HEK293T (cell line): ENCODE results near the gene LMX1B.

Experiments used
- CTCF ChIA-PET: fragments of 350-600 bp; formaldehyde crosslinking; extraction: SDS; loops from one replicate; lab custom pipeline; 2021; ENCODE audit warnings: antibody characterized with exemption, inconsistent platforms; lab: Yijun Ruan, JAX
- POLR2A ChIA-PET: fragments of 350-600 bp; formaldehyde crosslinking; extraction: SDS; loops from one replicate; lab custom pipeline; 2020; ENCODE audit warnings: antibody characterized with exemption, inconsistent platforms; lab: Yijun Ruan, JAX
- DNase-seq: peaks from one replicate; pipeline ENCODE4 v3.0.0; 2012; ENCODE audit warnings: mixed read lengths; ENCODE audit errors: extremely low spot score
- ARNT ChIP-seq: fragments of 450-650 bp; IDR thresholded peaks from 2 replicates; pipeline ENCODE4 v1.6.1; 2017; ENCODE audit warnings: mild to moderate bottlenecking
- BHLHE40 ChIP-seq: fragments of 450-650 bp; IDR thresholded peaks from 2 replicates; pipeline ENCODE4 v1.6.1; 2016; ENCODE audit warnings: mild to moderate bottlenecking, moderate library complexity, borderline replicate concordance
- CTBP1 ChIP-seq: fragments of 450-650 bp; IDR thresholded peaks from 2 replicates; pipeline ENCODE4 v1.6.1; 2016; ENCODE audit warnings: borderline replicate concordance
- ELF4 ChIP-seq: fragments of 450-650 bp; IDR thresholded peaks from 2 replicates; pipeline ENCODE4 v1.6.1; 2017; ENCODE audit warnings: antibody characterized with exemption
- FOXA1 ChIP-seq: fragments of 450-650 bp; IDR thresholded peaks from 2 replicates; pipeline ENCODE4 v1.6.1; 2016; ENCODE audit warnings: mild to moderate bottlenecking
- FOXK2 ChIP-seq: fragments of 450-650 bp; IDR thresholded peaks from 2 replicates; pipeline ENCODE4 v1.6.1; 2016; ENCODE audit warnings: mild to moderate bottlenecking
- FOXM1 ChIP-seq: fragments of 450-650 bp; IDR thresholded peaks from 2 replicates; pipeline ENCODE4 v1.6.1; 2017; ENCODE audit warnings: mild to moderate bottlenecking, borderline replicate concordance
- HDGF ChIP-seq: fragments of 450-650 bp; IDR thresholded peaks from 2 replicates; pipeline ENCODE4 v1.6.1; 2017; ENCODE audit warnings: antibody characterized with exemption, borderline replicate concordance
- L3MBTL2 ChIP-seq: fragments of 450-650 bp; conservative IDR thresholded peaks from 2 replicates; pipeline ENCODE4 v1.6.1; 2016; ENCODE audit warnings: mild to moderate bottlenecking
- LEF1 ChIP-seq: fragments of 450-650 bp; IDR thresholded peaks from 2 replicates; pipeline ENCODE4 v1.6.1; 2017; ENCODE audit warnings: mild to moderate bottlenecking, borderline replicate concordance
- NFRKB ChIP-seq: fragments of 450-650 bp; IDR thresholded peaks from 2 replicates; pipeline ENCODE4 v1.6.1; 2016; ENCODE audit warnings: mild to moderate bottlenecking, moderate library complexity
- SP1 ChIP-seq: fragments of 450-650 bp; IDR thresholded peaks from 2 replicates; pipeline ENCODE4 v1.6.1; 2017
- SUZ12 ChIP-seq: fragments of 450-650 bp; IDR thresholded peaks from 2 replicates; pipeline ENCODE4 v1.6.1; 2016; ENCODE audit warnings: mild to moderate bottlenecking
- TARDBP ChIP-seq: fragments of 450-650 bp; IDR thresholded peaks from 2 replicates; pipeline ENCODE4 v1.6.1; 2016
- ZNF384 ChIP-seq: fragments of 450-650 bp; IDR thresholded peaks from 2 replicates; pipeline ENCODE4 v1.6.1; 2016
- TF ChIP-seq, protein P1 (sequence below): fragments of 450-650 bp; IDR thresholded peaks from 2 replicates; pipeline ENCODE4 v1.6.1; 2016

Gene LMX1B

DNA sequence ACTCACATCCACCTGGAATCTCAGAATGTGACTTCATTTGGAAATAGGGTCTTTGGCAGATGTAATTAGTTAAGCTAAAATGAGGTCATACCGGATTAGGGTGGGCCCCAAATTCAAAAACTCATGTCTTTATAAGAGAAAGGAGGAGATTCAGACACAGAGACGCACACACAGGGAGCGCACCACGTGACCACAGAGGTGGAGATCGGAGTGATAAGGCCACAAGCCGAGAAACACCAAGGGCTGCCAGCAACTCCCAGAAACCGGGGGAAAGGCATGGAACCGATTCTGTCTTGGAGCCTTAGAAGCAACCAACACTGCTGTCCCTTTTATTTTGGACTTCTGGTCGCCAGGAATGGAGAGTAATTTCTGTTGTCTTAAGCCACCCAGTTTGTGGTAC lies 31.8 kb upstream of the LMX1B start:
- CTCF ChIA-PET, result no interaction called here
- no peak for DNase-seq
- TF ChIP-seq, protein P1, sequence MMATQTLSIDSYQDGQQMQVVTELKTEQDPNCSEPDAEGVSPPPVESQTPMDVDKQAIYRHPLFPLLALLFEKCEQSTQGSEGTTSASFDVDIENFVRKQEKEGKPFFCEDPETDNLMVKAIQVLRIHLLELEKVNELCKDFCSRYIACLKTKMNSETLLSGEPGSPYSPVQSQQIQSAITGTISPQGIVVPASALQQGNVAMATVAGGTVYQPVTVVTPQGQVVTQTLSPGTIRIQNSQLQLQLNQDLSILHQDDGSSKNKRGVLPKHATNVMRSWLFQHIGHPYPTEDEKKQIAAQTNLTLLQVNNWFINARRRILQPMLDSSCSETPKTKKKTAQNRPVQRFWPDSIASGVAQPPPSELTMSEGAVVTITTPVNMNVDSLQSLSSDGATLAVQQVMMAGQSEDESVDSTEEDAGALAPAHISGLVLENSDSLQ, result no peak
- TF ChIP-seq NFRKB, result no peak
- TF ChIP-seq ZNF384, result no peak
- no peak for TF ChIP-seq BHLHE40
- TF ChIP-seq L3MBTL2, result no peak
- TF ChIP-seq LEF1, result no peak
- no peak for TF ChIP-seq FOXA1
- TF ChIP-seq ELF4, result no peak
- TF ChIP-seq TARDBP, result no peak
- no peak for TF ChIP-seq FOXM1
- TF ChIP-seq SUZ12, result no peak
- TF ChIP-seq ARNT, result no peak
- no peak for TF ChIP-seq FOXK2
- POLR2A ChIA-PET, result no interaction called here

- ChIA-PET POLR2A (no interaction called here), CTCF (no interaction called here)
- no peak for TF ChIP-seq SP1
- no peak for TF ChIP-seq NFRKB
- TF ChIP-seq HDGF, result no peak
- no peak for TF ChIP-seq ZNF384
- TF ChIP-seq FOXK2, result no peak
- no peak for TF ChIP-seq ELF4
- TF ChIP-seq TARDBP, result no peak
- TF ChIP-seq SUZ12, result no peak
- no peak for TF ChIP-seq FOXA1
- no peak for TF ChIP-seq L3MBTL2
- TF ChIP-seq, protein P1, result no peak
- no peak for TF ChIP-seq BHLHE40
- no peak for TF ChIP-seq FOXM1
- TF ChIP-seq CTBP1, result no peak
- no peak for TF ChIP-seq ARNT
- no peak for TF ChIP-seq LEF1
- no peak for DNase-seq
Measured at GRCh38 chr9:126582427-126582826, 31.3 kb upstream of the LMX1B start.

GRCh38 chr9:126583144-126583760 lies 30.5 kb upstream of the LMX1B start:
- CTCF ChIA-PET, result no interaction called here
- DNase-seq, result no peak
- TF ChIP-seq NFRKB, result no peak
- no peak for TF ChIP-seq SP1
- no peak for TF ChIP-seq ZNF384
- TF ChIP-seq FOXA1, result no peak
- TF ChIP-seq FOXM1, result no peak
- no peak for TF ChIP-seq L3MBTL2
- TF ChIP-seq, protein P1, result no peak
- no peak for TF ChIP-seq ARNT
- TF ChIP-seq CTBP1, result no peak
- POLR2A ChIA-PET, result no interaction called here

GRCh38 chr9:126584611-126585010 lies 29.1 kb upstream of the LMX1B start:
- CTCF ChIA-PET, result no interaction called here
- POLR2A ChIA-PET, result no interaction called here
- no peak for DNase-seq
- TF ChIP-seq HDGF, result no peak
- TF ChIP-seq ARNT, result no peak
- no peak for TF ChIP-seq FOXK2
- TF ChIP-seq BHLHE40, result no peak
- TF ChIP-seq FOXA1, result no peak
- TF ChIP-seq SP1, result no peak
- TF ChIP-seq TARDBP, result no peak
- TF ChIP-seq SUZ12, result no peak
- TF ChIP-seq L3MBTL2, result no peak
- no peak for TF ChIP-seq NFRKB
- TF ChIP-seq ZNF384, result no peak
- no peak for TF ChIP-seq ELF4

- ChIA-PET CTCF (no interaction called here), POLR2A (interaction anchor here (0.7 kb wide), 1 partner anchor 273 kb away, joined by 3 read pairs; no protein-coding TSS in a partner anchor)
- DNase-seq, result no peak
- TF ChIP-seq SP1 (no peak), BHLHE40 (no peak), ELF4 (no peak), CTBP1 (no peak), FOXM1 (no peak), NFRKB (no peak), HDGF (no peak), LEF1 (no peak), FOXA1 (no peak), FOXK2 (no peak), ZNF384 (no peak), SUZ12 (no peak), L3MBTL2 (no peak)
- TF ChIP-seq, protein P1, result no peak
Measured at GRCh38 chr9:126586236-126586635, 27.5 kb upstream of the LMX1B start.
